ENCODE data around the gene FABP1. TPM values are rescaled to one million over a fixed set of nuclear protein-coding genes. Genes with fewer than 3 reads are reported as not detected.

FABP1 gene
- total and polyA plus RNA-seq, 2 of the 8 experiments (the other 6 are each of a cell fraction or from before 2014, with no cell fraction given): 0.09 TPM; not detected in 1

DNA sequence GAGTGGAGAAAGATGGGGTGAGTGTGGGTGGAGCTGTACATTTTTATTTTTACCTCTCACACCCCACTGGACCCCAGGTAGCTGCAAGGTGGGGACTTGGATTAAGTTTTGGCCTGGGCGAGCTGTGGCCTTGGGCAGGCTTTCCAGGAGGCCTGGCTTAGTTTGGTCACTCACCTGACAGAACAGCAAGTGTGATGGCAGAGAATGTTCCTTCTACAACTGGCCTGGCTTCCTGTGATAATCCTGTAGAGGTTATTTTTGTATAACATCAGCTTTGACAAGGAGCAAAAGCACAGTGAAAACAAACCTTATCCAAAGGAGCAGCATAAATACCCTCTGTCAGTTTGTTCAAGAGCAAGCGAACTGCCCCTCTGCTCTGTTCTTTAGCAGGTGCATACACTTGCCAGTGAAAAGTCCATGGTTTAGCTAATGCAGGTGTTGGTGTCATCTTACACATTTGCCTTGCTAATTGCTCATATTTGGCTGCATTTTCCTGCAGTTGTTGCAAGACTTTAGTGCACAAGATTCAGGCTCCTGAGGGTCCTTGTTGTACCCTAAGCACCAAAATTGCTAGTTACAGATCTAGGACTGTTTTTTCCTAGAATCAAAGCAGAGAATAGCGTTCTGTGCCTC, 48.6 kb upstream of the FABP1 start (continued):
- no peak for TF ChIP-seq GABPA (IDR thresholded peaks at IDR 0.05; ENCODE audit: borderline replicate concordance, insufficient read depth, low read length)
- no peak for TF ChIP-seq JUN (IDR thresholded peaks at IDR 0.05; ENCODE audit: low read depth, low read length)
- TF ChIP-seq, protein P1, sequence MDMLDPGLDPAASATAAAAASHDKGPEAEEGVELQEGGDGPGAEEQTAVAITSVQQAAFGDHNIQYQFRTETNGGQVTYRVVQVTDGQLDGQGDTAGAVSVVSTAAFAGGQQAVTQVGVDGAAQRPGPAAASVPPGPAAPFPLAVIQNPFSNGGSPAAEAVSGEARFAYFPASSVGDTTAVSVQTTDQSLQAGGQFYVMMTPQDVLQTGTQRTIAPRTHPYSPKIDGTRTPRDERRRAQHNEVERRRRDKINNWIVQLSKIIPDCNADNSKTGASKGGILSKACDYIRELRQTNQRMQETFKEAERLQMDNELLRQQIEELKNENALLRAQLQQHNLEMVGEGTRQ (IDR thresholded peaks at IDR 0.05; ENCODE audit: low read length): no peak
- no peak for TF ChIP-seq SUZ12 (IDR thresholded peaks at IDR 0.05; ENCODE audit: low read length)
- no peak for TF ChIP-seq HDAC6 (IDR thresholded peaks at IDR 0.05; ENCODE audit: low read depth, low read length)
- TF ChIP-seq JUND (IDR thresholded peaks at IDR 0.05; ENCODE audit: low read length): no peak
- no peak for TF ChIP-seq NRF1 (IDR thresholded peaks at IDR 0.05; ENCODE audit: low read depth, low read length)
- no peak for TF ChIP-seq POLR2AphosphoS5 (IDR thresholded peaks at IDR 0.05; ENCODE audit: low read depth, low read length)

Measured in H1 (cell line).